K562 (cell line): ENCODE data around the gene KLK5. TPM values are rescaled to one million over a fixed set of nuclear protein-coding genes. Genes with fewer than 3 reads are reported as not detected.

Experiments
- ATAC-seq: fragments of 200-7000 bp; cut with Tn5 transposase; 3 replicates; pipeline ENCODE4 v1.9.1; 2020; ENCODE audit warnings: moderate library complexity
- BruUV-seq: library from RNA; stranded (reverse); fragments of 400-500 nt; replicated peaks from 2 replicates; lab custom pipeline; 2021; lab: Mats Ljungman, UMichigan
- CTCF ChIA-PET: fragments of 300-600 bp; formaldehyde crosslinking; extraction: SDS; loops from one replicate; lab custom pipeline; 2021; ENCODE audit warnings: low intra/inter-chr PET ratio; lab: Yijun Ruan, JAX
- POLR2A ChIA-PET: fragments of 300-600, 350-650 bp; sonication (Branson Sonifier 250); formaldehyde crosslinking; extraction: SDS; loops from one replicate; lab custom pipeline; 2021; ENCODE audit warnings: antibody characterized with exemption, inconsistent platforms; lab: Yijun Ruan, JAX
- DNase-seq, 4 experiments: peaks; one replicate each; pipeline versions ENCODE4 v3.0.0 to v3.0.0-alpha.2; 2011 to 2018; ENCODE audit warnings: low spot score in 3 of 4, mixed read lengths in 3 of 4; ENCODE audit errors: extremely low read depth in 1 of 4
- FAIRE-seq: peaks from 2 replicates; lab custom pipeline; 2011; peaks lifted over from hg19 to GRCh38; lab: Jason Lieb, UNC
- H2AFZ ChIP-seq: 2 replicates; pipeline ENCODE4 v1.6.0; 2011; ENCODE audit warnings: low read depth, low read length, control low read depth, inconsistent platforms
- H3K27ac ChIP-seq: fragments of 200-600 bp; 3 replicates; pipeline ENCODE4 v1.8.0; 2011; ENCODE audit warnings: low read depth, mild to moderate bottlenecking, control low read depth, inconsistent platforms, low read length, moderate library complexity, mixed read lengths; ENCODE audit errors: extremely low read depth
- H3K27me3 ChIP-seq, 2 experiments: fragments of 300-600 bp in 1 of 2; 2 replicates in 1 of 2; 3 replicates in 1 of 2; pipeline versions ENCODE4 v1.6.0 to v1.8.0; 2011; ENCODE audit warnings: inconsistent platforms in 2 of 2, low read length in 2 of 2, mild to moderate bottlenecking in 1 of 2, mixed read lengths in 1 of 2, moderate library complexity in 1 of 2; ENCODE audit not compliant: control insufficient read depth in 2 of 2, insufficient read depth in 2 of 2
- H3K36me3 ChIP-seq: fragments of 300-600 bp; 3 replicates; pipeline ENCODE4 v1.8.0; 2011; ENCODE audit warnings: mild to moderate bottlenecking, low read length, inconsistent platforms; ENCODE audit not compliant: control insufficient read depth, insufficient read depth
- H3K4me1 ChIP-seq, 2 experiments: fragments of 200-600 bp in 1 of 2; replicated peaks in 1 of 2; 2 replicates in 1 of 2; 3 replicates in 1 of 2; pipeline versions ENCODE4 v1.5.1 to v1.8.0; 2011; ENCODE audit warnings: inconsistent platforms in 2 of 2, low read length in 2 of 2, mild to moderate bottlenecking in 1 of 2, mixed read lengths in 1 of 2, moderate library complexity in 1 of 2; ENCODE audit not compliant: control insufficient read depth in 2 of 2, insufficient read depth in 2 of 2
- H3K4me2 ChIP-seq: 2 replicates; pipeline ENCODE4 v1.6.1; 2011; ENCODE audit warnings: low read length, control low read depth, inconsistent platforms, mixed read lengths; ENCODE audit not compliant: insufficient read depth
- H3K4me3 ChIP-seq: fragments of 200-600 bp; sonication (generic), shearing (Covaris generic); 2 replicates; pipeline ENCODE4 v1.5.1; 2016; ENCODE audit warnings: control low read depth, inconsistent platforms
- H3K79me2 ChIP-seq: fragments of 200-600 bp; 3 replicates; pipeline ENCODE4 v1.8.0; 2011; ENCODE audit warnings: low read length, inconsistent platforms; ENCODE audit not compliant: control insufficient read depth, insufficient read depth
- H3K9ac ChIP-seq, 2 experiments: 2 replicates each; pipeline versions ENCODE4 v1.6.0 to v1.6.1; 2011; ENCODE audit warnings: low read depth in 2 of 2, low read length in 2 of 2, control low read depth in 1 of 2, inconsistent platforms in 1 of 2, mild to moderate bottlenecking in 1 of 2, mixed read lengths in 1 of 2; ENCODE audit not compliant: insufficient read depth in 1 of 2
- H3K9me1 ChIP-seq: one replicate; pipeline ENCODE4 v1.6.0; 2011; ENCODE audit warnings: inconsistent platforms, mild to moderate bottlenecking, low read length, moderate library complexity; ENCODE audit not compliant: control insufficient read depth, insufficient read depth
- H3K9me3 ChIP-seq: replicated peaks from 2 replicates; pipeline ENCODE4 v1.5.1; 2011; ENCODE audit warnings: low read depth, low read length, inconsistent platforms; ENCODE audit not compliant: control insufficient read depth, insufficient read depth
- H4K20me1 ChIP-seq: replicated peaks from 2 replicates; pipeline ENCODE4 v1.6.1; 2011; ENCODE audit warnings: low read length, inconsistent platforms, mixed read lengths; ENCODE audit not compliant: control insufficient read depth, insufficient read depth
- ADNP ChIP-seq: fragments of 200-800 bp; sonication (Bioruptor generic); IDR thresholded peaks from 2 replicates; pipeline ENCODE4 v1.6.1; 2016; ENCODE audit warnings: missing genetic modification characterization, missing compliant biosample characterization
- BCOR ChIP-seq: fragments of 450-650 bp; IDR thresholded peaks from 2 replicates; pipeline ENCODE4 v1.6.1; 2016
- CBFB ChIP-seq: sonication (generic); formaldehyde crosslinking; IDR thresholded peaks from 2 replicates; pipeline ENCODE4 v1.4.0; 2020; ENCODE audit warnings: mild to moderate bottlenecking, missing genetic modification reagents
- CHCHD3 ChIP-seq: fragments of 250-450 bp; sonication (Bioruptor Pico); IDR thresholded peaks from 2 replicates; pipeline ENCODE4 v2.1.2; 2022; ENCODE audit warnings: mild to moderate bottlenecking
- IRF1 ChIP-seq: sonication (generic); formaldehyde crosslinking; IDR thresholded peaks from 2 replicates; pipeline ENCODE4 v1.8.0; 2022; ENCODE audit warnings: missing genetic modification reagents, mild to moderate bottlenecking, borderline replicate concordance
- MCM3 ChIP-seq: fragments of 450-650 bp; IDR thresholded peaks from 2 replicates; pipeline ENCODE4 v1.6.1; 2016
- MYC ChIP-seq, 2 experiments: fragments of 250-450 bp in 1 of 2; sonication (Bioruptor Pico) in 1 of 2; IDR thresholded peaks; 2 replicates each; pipeline versions ENCODE4 v1.5.1 to v1.6.1; 2012 to 2021; ENCODE audit warnings: low read depth in 2 of 2, borderline replicate concordance in 1 of 2, improper control_type of control experiment in 1 of 2, low read length in 1 of 2, mild to moderate bottlenecking in 1 of 2, moderate library complexity in 1 of 2
- PCBP2 ChIP-seq: fragments of 200-400 bp; formaldehyde crosslinking; IDR thresholded peaks from 2 replicates; pipeline ENCODE4 v1.6.1; 2018; ENCODE audit warnings: low read length, low read depth, mild to moderate bottlenecking, moderate library complexity; ENCODE audit not compliant: poor library complexity, severe bottlenecking
- POLR3G ChIP-seq: IDR thresholded peaks from 2 replicates; pipeline ENCODE4 v1.6.1; 2011; ENCODE audit not compliant: insufficient read length, insufficient replicate concordance; ENCODE audit errors: extremely low read depth
- RBM25 ChIP-seq: fragments of 200-400 bp; formaldehyde crosslinking; IDR thresholded peaks from 2 replicates; pipeline ENCODE4 v1.6.1; 2018; ENCODE audit warnings: low read length, low read depth, moderate library complexity; ENCODE audit not compliant: severe bottlenecking
- RCOR1 ChIP-seq, 2 experiments: IDR thresholded peaks; 2 replicates each; pipeline ENCODE4 v1.6.1; 2012; ENCODE audit warnings: low read depth in 2 of 2, low read length in 2 of 2, borderline replicate concordance in 1 of 2, improper control_type of control experiment in 1 of 2
- SRF ChIP-seq, 2 experiments: fragments of 250-450, 450-650 bp in 1 of 2; sonication (Bioruptor Pico) in 1 of 2; sonication (generic) in 1 of 2; formaldehyde crosslinking; IDR thresholded peaks; 2 replicates each; pipeline versions ENCODE4 v1.5.0 to v1.5.1; 2020 to 2022; ENCODE audit warnings: mild to moderate bottlenecking in 1 of 2, missing genetic modification reagents in 1 of 2
- STAT6 ChIP-seq: sonication (generic); formaldehyde crosslinking; IDR thresholded peaks from 2 replicates; pipeline ENCODE4 v1.8.1; 2023; ENCODE audit warnings: mild to moderate bottlenecking, missing genetic modification reagents
- ZKSCAN1 ChIP-seq: fragments of 150-350 bp; IDR thresholded peaks from 2 replicates; pipeline ENCODE4 v1.6.1; 2016; ENCODE audit warnings: low read depth, low read length
- ZNF586 ChIP-seq: fragments of 450-650 bp; formaldehyde crosslinking; conservative IDR thresholded peaks from 2 replicates; pipeline ENCODE4 v1.4.0; 2020; ENCODE audit warnings: mild to moderate bottlenecking, moderate library complexity
- ZNF740 ChIP-seq, 3 experiments: fragments of 200-800 bp in 1 of 3; sonication (Bioruptor generic) in 1 of 3; sonication (generic) in 1 of 3; formaldehyde crosslinking in 1 of 3; IDR thresholded peaks; 2 replicates each; pipeline versions ENCODE4 v1.6.1 to v1.8.0; 2016 to 2022; ENCODE audit warnings: mild to moderate bottlenecking in 2 of 3, missing compliant biosample characterization in 2 of 3, missing genetic modification characterization in 2 of 3, missing genetic modification reagents in 1 of 3
- WGBS: fragments of 100-300 bp; shearing (Covaris generic); methylation state at CpG from one replicate; pipeline ENCODE4 v1.1.6; 2016; ENCODE audit warnings: low coverage, mixed read lengths; ENCODE audit not compliant: insufficient coverage; ENCODE audit errors: missing lambda C conversion rate; 5-methylcytosine and 5-hydroxymethylcytosine counted together
- in situ Hi-C: fragments of 300-500 bp; cut with MboI; formaldehyde crosslinking; loops from 4 replicates; pipeline ENCODE4 v1.15.0; 2018; ENCODE audit warnings: inconsistent platforms, mixed read lengths
- intact Hi-C: fragments of 100-400 bp; cut with micrococcal nuclease; formaldehyde crosslinking; loops from 2 replicates; pipeline ENCODE4 v1.14.2; 2022
- polyA plus RNA-seq, 8 experiments: library from polyadenylated mRNA; depleted of rRNA in 4 of 8; stranded (reverse) in 5 of 8; unstranded in 3 of 8; fragments of >200 nt; fragmentation: Nextera tagmentation in 2 of 8; fragmentation: Illumina TruSeq in 1 of 8; extraction: Ambion mirVana in 2 of 8; extraction: Trizol in 1 of 8; gene quantifications; 2 replicates each; pipeline versions ENCODE4 v1.2.1 to v1.2.3, GENCODE V29; 2011 to 2014; ENCODE audit warnings: inconsistent platforms in 1 of 8, missing spikeins in 1 of 8
- total RNA-seq, 7 experiments: library from RNA; depleted of rRNA in 6 of 7; stranded (reverse); fragments of >200 nt in 6 of 7; fragmentation: Illumina TruSeq in 2 of 7; extraction: Trizol in 2 of 7; gene quantifications; 2 replicates each; pipeline versions ENCODE4 v1.2.1 to v1.2.3, GENCODE V29; 2011 to 2021; ENCODE audit warnings: low replicate concordance in 1 of 7

The KLK5 gene
- total and polyA plus RNA-seq, 9 of the 15 experiments (the other 6 are each of a cell fraction or from before 2014, with no cell fraction given): not detected

DNA sequence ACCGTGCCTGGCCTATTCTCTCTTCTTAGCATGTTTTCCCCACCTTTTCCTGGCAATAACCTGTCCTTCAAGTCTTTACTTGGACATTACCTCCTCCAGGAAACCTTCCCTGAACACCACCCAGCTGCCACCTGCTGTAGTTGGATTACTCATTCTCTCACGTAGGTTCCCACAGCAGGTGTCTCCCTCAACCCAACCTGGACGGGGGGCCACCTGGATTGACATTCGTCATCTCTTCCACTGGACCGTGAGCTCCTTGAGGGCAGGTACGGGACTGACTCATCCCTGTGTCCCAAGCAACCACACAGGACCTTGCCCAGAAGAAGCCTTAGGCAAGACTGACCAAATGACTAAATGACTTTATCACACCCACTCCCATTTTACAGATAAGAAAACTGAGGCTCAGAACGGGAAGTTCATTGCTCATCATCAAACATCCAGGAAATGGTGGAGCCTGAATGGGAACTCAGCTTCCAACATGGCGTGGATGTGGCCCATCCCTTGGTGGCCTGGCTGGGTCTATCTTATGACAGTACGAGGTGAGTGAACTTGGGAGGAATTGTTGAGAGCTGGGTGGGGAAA, 20.0 kb upstream of the KLK5 start:
- Histone ChIP-seq H3K4me3 (no peak overlapping the region), H3K4me2 (no peak overlapping the region), H4K20me1 (no peaks in the 10 kb centered on the region), H3K9me3 (no peaks in the 10 kb centered on the region), H2AFZ (no peak overlapping the region), H3K36me3 (no peaks in the 10 kb centered on the region), H3K9me1 (no peaks in the 10 kb centered on the region), H3K9ac (no peak overlapping the region), H3K4me1 (peaks cover 0 to 10% of the 10 kb centered on the region in 2 experiments; a peak in 2 of 5 replicates), H3K27ac (no peak overlapping the region), H3K27me3 (peaks cover 5 to 34% of the 10 kb centered on the region in 2 experiments; a peak in 4 of 5 replicates), H3K79me2 (no peaks in the 10 kb centered on the region)
- POLR2A ChIA-PET: no interaction called here
- intact Hi-C loops (no loop called here), in situ Hi-C loops (no loop called here)
- DNase-seq (no peak), ATAC-seq (no peak), FAIRE-seq (no peak)
- TF ChIP-seq STAT6 (CRISPR knock-in tag): no peak
- TF ChIP-seq RBM25: peak; percentile 67
- TF ChIP-seq ZNF740 (CRISPR knock-in tag; IDR thresholded peaks at IDR 0.05): no peak
- TF ChIP-seq ZNF740 (tag; IDR thresholded peaks at IDR 0.05): no peak
- no peak for TF ChIP-seq CBFB (CRISPR knock-in tag)
- TF ChIP-seq ZNF586: no peak
- TF ChIP-seq IRF1 (CRISPR knock-in tag): no peak
- TF ChIP-seq CHCHD3 (CRISPR knock-in tag): no peak
- TF ChIP-seq RCOR1 (IDR thresholded peaks at IDR 0.05; ENCODE audit: borderline replicate concordance in 1 of 2, low read depth in 2 of 2, low read length in 2 of 2): 0 out of 4 replicates have a peak, but pooled peaks of 1 of the 2 experiments have one; percentile 9
- TF ChIP-seq BCOR: peak; percentile 66
- peak; percentile 42; the same call in 1 of the 2 replicates for TF ChIP-seq ADNP (tag)
- no peak for TF ChIP-seq MCM3
- TF ChIP-seq SRF (CRISPR knock-in tag; IDR thresholded peaks at IDR 0.05): no peak
- TF ChIP-seq POLR3G: no peak
- TF ChIP-seq MYC (IDR thresholded peaks at IDR 0.05; ENCODE audit: low read depth, low read length): no peak
- no peak for TF ChIP-seq MYC (CRISPR knock-in tag; IDR thresholded peaks at IDR 0.05; ENCODE audit: borderline replicate concordance, low read depth)
- TF ChIP-seq ZKSCAN1: no peak
- no peak for TF ChIP-seq PCBP2
- no TSS peak for BruUV-seq
- WGBS: 0% methylated on average over 8 of the region's 9 CpGs
- CTCF ChIA-PET: no interaction called here
